K562 (cell line): ENCODE results near the gene HOXA7.

Source experiments
- JUNB ChIP-seq: fragments of 450-650 bp; formaldehyde crosslinking; conservative IDR thresholded peaks from 2 replicates; pipeline ENCODE4 v1.4.0; 2020; ENCODE audit warnings: mild to moderate bottlenecking
- NR1H2 ChIP-seq: sonication (generic); formaldehyde crosslinking; IDR thresholded peaks from 2 replicates; pipeline ENCODE4 v1.4.0; 2020; ENCODE audit warnings: mild to moderate bottlenecking, missing genetic modification reagents
- POLR2AphosphoS5 ChIP-seq: IDR thresholded peaks from 2 replicates; pipeline ENCODE4 v1.6.1; 2011; ENCODE audit warnings: mild to moderate bottlenecking, low read depth, low read length, moderate library complexity; ENCODE audit not compliant: control insufficient read depth, insufficient read depth
- ZFP30 ChIP-seq: fragments of 250-450 bp; sonication (Bioruptor Pico); IDR thresholded peaks from 2 replicates; pipeline ENCODE4 v1.8.0; 2022; ENCODE audit warnings: moderate library complexity, mild to moderate bottlenecking, inconsistent platforms, borderline replicate concordance
- ZNF398 ChIP-seq: fragments of 250-450 bp; sonication (Bioruptor Pico); IDR thresholded peaks from 2 replicates; pipeline ENCODE4 v1.8.0; 2021; ENCODE audit warnings: moderate library complexity, mild to moderate bottlenecking, inconsistent platforms
- TF ChIP-seq, protein P1 (sequence below): sonication (generic); formaldehyde crosslinking; IDR thresholded peaks from 2 replicates; pipeline ENCODE4 v1.9.0; 2022; ENCODE audit warnings: mild to moderate bottlenecking, missing genetic modification reagents

DNA sequence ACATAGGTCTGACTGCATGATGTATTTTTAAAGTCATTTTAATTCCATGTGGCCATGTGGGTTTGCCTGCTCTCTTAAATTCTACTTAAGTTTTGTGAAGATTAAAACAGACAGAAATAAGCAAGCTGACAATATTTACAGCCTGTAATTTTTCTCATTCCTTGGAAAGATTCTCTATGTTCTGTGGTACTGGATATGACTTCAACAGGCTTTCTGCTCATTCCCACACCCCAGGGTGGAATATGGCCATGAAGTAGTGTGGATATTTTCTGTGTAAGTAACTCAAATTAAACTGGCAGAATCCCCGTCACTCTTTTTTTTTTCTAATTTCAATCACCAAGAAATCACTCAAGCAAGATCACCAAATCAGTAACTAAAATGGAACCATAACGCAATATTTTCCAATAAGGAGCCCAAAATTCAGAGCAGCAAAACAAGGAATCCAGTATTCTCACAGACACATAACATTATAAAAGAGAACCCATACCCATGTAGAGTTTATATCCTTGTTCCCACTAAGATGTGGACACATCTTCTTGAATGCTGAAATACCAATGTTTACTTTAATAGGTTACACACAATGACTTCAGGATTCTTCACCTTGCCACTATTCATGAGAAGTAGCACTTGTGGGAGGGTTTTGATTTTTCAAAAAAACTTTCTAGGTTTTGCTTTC lies 18.7 kb downstream of the HOXA7 start:
- TF ChIP-seq POLR2AphosphoS5 (no peak), NR1H2 (CRISPR knock-in tag) (no peak), ZNF398 (no peak), ZFP30 (CRISPR knock-in tag) (no peak), JUNB (no peak)
- TF ChIP-seq, protein P1, sequence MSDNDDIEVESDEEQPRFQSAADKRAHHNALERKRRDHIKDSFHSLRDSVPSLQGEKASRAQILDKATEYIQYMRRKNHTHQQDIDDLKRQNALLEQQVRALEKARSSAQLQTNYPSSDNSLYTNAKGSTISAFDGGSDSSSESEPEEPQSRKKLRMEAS (CRISPR knock-in tag): no peak
